ENCODE results near the gene ZYG11A.

The ZYG11A gene

GRCh38 chr1:52876843-52877242 lies 34.3 kb downstream of the ZYG11A start:
- no peak overlapping the region for H3K27ac ChIP-seq
- ChIA-PET CTCF (interaction anchor here (0.6 kb wide), 1 partner anchor 16 kb away, joined by 3 read pairs; no protein-coding TSS in a partner anchor), POLR2A (ENCODE audit: low non-redundant PET) (no interaction called here)
- TF ChIP-seq CTCF (conservative IDR thresholded peaks at IDR 0.05; ENCODE audit: low read depth), result no peak
- no peak for DNase-seq (ENCODE audit: low spot score)

DNA sequence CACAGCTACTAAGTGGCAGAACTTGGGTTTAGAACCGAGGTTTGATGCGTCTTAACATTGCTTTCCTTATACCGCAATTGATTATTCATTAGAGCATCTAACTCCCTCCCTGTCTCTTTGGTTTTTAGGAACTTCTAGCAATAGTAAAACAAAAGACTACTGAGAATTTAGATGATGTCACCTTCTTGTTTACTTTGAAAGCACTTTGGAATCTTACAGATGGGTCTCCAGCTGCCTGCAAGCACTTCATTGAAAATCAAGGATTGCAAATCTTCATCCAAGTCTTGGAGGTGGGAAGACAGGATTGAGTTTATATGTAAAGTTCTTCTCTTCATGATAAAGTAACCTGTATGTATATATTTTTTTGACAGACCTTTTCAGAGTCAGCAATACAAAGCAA lies 35.0 kb downstream of the ZYG11A start:
- H3K27ac ChIP-seq, result no peak overlapping the region
- CTCF ChIA-PET, result no interaction called here
- POLR2A ChIA-PET (ENCODE audit: low non-redundant PET), result no interaction called here
- no peak for DNase-seq (ENCODE audit: low spot score)
- no peak for TF ChIP-seq CTCF (conservative IDR thresholded peaks at IDR 0.05; ENCODE audit: low read depth)

- ChIA-PET POLR2A (ENCODE audit: low non-redundant PET) (no interaction called here), CTCF (no interaction called here)
- no peak for TF ChIP-seq CTCF (conservative IDR thresholded peaks at IDR 0.05; ENCODE audit: low read depth)
- no peak for DNase-seq (ENCODE audit: low spot score)
- no peak overlapping the region for H3K27ac ChIP-seq
These were observed 37.6 kb downstream of the ZYG11A start for GRCh38 chr1:52880206-52880605.

DNA sequence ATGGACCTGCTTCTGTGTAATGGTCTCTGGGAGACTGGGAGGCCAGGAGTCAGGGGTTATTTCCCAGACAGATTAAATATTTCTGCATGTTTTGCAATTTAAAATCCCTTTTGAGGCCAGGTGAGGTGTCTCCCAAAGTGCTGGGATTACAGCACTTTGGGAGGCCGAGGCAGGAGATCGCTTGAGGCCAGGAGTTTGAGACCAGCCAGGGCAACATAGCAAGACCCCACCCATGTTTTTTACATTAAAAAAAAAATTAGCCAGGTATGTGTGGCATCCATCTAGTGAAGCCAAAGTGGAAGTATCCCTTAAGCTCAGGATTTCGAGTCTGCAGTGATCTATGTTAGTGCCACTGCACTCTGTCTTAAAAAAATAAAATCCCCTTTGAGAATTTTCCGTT lies 44.9 kb downstream of the ZYG11A start:
- H3K27ac ChIP-seq, result no peak overlapping the region
- DNase-seq (ENCODE audit: low spot score), result no peak
- ChIA-PET CTCF (interaction anchor here (1.1 kb wide), 1 partner anchor 34 kb away, joined by 9 read pairs; the partner anchor contains the start of gene ECHDC2), POLR2A (ENCODE audit: low non-redundant PET) (no interaction called here)
- no peak for TF ChIP-seq CTCF (conservative IDR thresholded peaks at IDR 0.05; ENCODE audit: low read depth)

DNA sequence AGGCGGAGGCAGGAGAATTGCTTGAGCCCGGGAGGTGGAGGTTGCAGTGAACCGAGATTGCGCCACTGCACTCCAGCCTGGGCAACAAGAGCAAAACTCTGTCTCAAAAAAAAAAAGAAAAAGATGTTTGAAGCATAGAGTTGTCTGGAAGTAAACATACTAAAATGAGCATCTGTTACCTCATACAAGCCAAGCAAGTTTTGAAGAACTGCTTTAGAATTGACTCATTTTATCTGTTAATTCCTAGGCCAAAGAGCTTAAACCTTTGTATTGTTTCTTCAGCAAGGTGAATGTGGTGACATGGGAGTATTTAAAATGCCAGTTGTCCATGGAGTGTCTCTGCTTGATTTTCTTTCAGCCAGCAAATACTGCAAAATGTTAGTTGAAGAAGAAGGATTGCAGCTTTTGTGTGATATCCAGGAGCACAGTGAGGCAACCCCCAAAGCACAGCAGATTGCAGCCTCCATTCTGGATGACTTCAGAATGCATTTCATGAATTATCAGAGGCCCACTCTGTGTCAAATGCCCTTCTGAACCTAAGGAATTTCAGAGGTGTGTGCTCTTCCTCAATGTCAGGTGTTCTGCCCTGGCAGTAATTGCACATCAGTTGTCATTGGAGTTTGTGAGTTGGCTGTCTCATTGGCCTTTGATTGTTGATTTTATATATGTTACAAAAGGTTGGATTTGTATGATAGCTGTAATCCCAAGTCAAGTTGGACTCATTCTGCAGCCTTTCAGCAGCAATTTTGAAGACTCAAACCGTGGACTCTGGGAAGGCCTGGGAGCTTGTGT lies 50.1 kb downstream of the ZYG11A start:
- ChIA-PET POLR2A (ENCODE audit: low non-redundant PET) (interaction anchor here (0.6 to 1.0 kb wide), 2 partner anchors 34 to 50 kb away, joined by 3 read pairs; partner anchors contain the start of gene ZYG11A), CTCF (no interaction called here)
- no peak for TF ChIP-seq CTCF (conservative IDR thresholded peaks at IDR 0.05; ENCODE audit: low read depth)
- no peak for DNase-seq (ENCODE audit: low spot score)
- H3K27ac ChIP-seq, result no peak overlapping the region

GRCh38 chr1:52899445-52899894 lies 56.9 kb downstream of the ZYG11A start:
- POLR2A ChIA-PET (ENCODE audit: low non-redundant PET), result no interaction called here
- no peak overlapping the region for H3K27ac ChIP-seq
- DNase-seq (ENCODE audit: low spot score), result no peak
- CTCF ChIA-PET, result no interaction called here
- TF ChIP-seq CTCF (conservative IDR thresholded peaks at IDR 0.05; ENCODE audit: low read depth), result no peak

Data from RWPE1 (cell line).